AG09309 (cell line): ENCODE measurements around the gene CACNG6.

ENCODE experiments used
- DNase-seq: peaks from one replicate; pipeline ENCODE4 v3.0.0-alpha.2; 2010; ENCODE audit warnings: low read depth
- H3K4me3 ChIP-seq: 2 replicates; pipeline ENCODE4 v1.5.1; 2011; ENCODE audit warnings: mild to moderate bottlenecking, low read depth, low read length, moderate library complexity; ENCODE audit not compliant: control insufficient read depth
- TF ChIP-seq, protein P1 (sequence below): IDR thresholded peaks from 2 replicates; pipeline ENCODE4 v1.5.1; 2011; ENCODE audit warnings: mild to moderate bottlenecking, low read depth, low read length, inconsistent platforms; ENCODE audit not compliant: insufficient read depth, control insufficient read depth; ENCODE audit errors: missing control alignments

CACNG6 gene

DNA sequence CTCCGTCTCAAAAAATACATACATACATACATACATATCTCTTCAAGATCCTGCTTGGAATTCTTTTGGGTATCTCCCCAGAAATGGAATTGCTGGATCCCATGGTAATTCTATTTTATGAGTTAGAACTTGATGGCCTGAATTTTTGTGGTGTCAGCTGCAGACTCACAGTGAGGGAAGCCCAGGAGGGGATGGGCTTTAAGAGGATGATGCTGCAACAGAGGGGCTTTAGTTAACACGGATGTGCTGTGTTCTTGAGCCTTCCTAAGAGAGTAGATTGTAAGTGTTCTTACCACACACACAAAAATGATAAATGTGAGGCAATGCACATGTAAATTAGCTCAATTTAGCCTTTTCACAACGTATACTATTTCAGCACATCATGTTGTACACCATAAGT is 31.8 kb downstream of the CACNG6 start:
- no peak for DNase-seq
- H3K4me3 ChIP-seq: no peak overlapping the region
- TF ChIP-seq, protein P1, sequence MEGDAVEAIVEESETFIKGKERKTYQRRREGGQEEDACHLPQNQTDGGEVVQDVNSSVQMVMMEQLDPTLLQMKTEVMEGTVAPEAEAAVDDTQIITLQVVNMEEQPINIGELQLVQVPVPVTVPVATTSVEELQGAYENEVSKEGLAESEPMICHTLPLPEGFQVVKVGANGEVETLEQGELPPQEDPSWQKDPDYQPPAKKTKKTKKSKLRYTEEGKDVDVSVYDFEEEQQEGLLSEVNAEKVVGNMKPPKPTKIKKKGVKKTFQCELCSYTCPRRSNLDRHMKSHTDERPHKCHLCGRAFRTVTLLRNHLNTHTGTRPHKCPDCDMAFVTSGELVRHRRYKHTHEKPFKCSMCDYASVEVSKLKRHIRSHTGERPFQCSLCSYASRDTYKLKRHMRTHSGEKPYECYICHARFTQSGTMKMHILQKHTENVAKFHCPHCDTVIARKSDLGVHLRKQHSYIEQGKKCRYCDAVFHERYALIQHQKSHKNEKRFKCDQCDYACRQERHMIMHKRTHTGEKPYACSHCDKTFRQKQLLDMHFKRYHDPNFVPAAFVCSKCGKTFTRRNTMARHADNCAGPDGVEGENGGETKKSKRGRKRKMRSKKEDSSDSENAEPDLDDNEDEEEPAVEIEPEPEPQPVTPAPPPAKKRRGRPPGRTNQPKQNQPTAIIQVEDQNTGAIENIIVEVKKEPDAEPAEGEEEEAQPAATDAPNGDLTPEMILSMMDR: no peak

DNA sequence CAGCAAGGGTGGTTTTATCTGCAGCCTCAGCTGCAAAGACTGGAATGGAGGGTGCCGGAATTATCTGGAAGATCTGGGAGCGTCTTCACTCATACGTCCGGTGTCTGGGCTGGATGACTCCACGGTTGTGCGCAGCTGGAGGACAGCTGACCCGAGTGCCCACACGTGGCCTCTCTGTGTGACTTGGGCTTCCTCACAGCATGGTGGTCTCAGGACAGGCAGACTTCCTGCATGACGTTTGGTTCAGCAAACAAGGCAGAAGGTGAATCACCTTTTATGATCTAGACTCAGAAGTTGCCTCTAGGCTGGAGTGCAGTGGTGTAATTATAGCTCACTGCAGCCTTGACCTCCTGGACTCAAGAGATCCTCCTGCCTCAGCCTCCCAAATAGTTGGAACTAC is 33.2 kb downstream of the CACNG6 start:
- no peak overlapping the region for H3K4me3 ChIP-seq
- TF ChIP-seq, protein P1: no peak
- DNase-seq: no peak

DNA sequence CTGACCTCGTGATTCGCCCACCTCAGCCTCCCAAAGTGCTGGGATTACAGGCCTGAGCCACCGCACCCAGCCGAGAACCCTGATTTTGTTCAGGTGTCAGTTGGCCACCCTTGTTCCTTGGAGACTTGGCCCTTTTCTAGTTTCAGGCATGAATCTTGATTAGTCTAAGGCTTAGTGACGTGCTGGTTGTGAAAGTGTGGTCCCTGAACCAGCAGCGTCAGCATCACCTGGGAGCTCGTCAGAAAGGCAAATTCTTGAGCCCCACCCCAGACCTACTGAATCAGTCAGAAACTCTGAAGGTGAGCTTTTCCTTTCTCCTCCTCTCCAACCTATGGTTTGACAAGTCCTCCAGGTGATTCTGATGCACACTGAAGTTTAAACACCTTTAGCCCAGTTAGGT is 35.2 kb downstream of the CACNG6 start:
- TF ChIP-seq, protein P1: no peak
- no peak for DNase-seq

DNA sequence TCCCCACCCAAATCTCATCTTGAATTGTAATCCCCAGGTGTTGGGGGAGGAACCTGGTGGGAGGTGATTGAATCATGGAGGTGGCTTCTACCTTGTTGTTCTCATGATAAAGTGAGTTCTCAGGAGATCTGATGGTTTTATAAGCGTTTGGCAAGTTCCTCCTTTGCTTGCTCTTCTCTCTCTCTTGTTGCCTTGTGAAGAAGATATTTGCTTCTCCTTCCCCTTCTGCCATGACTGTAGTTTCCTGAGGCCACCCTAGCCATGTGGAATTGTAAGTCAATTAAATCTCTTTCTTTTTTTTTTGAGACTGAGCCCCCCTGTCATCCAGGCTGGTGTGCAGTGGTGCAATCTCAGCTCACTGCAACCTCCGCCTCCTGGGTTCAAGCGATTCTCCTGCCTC is 37.9 kb downstream of the CACNG6 start:
- H3K4me3 ChIP-seq: no peak overlapping the region
- no peak for DNase-seq
- TF ChIP-seq, protein P1: no peak

More for the DNA sequence above, 35.2 kb downstream of the CACNG6 start:
- H3K4me3 ChIP-seq: no peak overlapping the region

DNA sequence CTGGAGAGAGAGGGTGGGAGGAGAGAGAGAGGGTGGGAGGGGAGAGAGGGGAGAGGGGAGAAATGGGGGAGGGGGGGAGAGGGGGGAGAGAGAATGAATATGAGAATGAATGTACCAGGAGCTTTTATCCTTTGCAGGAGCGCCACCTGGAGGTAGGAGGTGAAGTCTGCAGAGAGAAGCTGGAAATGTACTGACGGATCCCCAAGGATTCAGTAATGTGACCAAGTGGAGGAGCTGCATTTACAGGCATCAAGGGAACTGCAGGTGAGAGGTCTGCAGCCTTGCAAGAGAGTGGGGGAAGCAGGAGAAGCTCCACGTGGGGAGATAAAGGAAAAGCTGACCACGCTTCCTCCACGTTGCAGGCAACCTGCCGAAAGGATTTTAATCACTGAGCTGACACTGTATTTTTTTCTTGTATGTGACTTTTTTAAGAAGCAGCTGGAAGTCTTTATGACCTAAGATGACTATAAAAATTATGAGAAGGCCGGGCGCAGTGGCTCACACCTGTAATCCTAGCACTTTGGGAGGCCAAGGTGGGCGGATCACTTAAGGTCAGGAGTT is 38.6 kb downstream of the CACNG6 start:
- H3K4me3 ChIP-seq: no peak overlapping the region
- TF ChIP-seq, protein P1: peak; percentile 76
- peak; percentile 16 for DNase-seq

DNA sequence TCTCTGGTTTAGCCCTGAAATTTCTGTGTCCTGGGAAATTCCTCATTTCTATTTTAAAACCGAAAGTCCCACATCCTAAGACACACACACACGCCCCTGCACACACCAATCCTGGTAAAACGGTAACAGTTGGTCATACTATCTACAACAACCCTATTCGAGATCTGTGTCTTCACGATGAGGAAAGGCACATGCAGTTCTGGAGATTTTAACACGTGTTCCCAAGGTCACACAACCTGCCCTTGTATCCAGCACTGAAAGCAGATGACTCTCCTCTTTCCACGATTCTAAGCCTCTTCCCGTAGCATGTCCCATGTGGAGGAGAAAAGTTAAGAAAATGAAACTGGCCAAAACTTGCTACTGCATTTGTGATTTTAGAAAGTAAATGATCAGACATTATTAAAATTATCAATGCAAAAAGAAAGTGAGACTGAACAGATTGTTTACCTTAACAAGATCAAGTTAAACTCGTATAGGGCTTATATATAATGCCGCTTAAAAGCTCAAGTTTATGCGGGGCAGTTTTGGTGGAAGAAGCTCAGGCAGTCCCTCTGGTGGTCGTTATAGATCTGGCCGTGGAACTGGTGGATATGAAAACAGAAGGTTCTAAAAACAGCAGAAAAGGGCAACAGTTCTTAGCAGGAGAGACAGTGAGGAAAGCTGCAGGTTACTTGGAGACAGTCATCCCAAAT is 39.6 kb downstream of the CACNG6 start:
- TF ChIP-seq, protein P1: peak; percentile 71
- peak overlapping the region; percentile 38 for H3K4me3 ChIP-seq
- DNase-seq: no peak
